WI38 (cell line): Measurements from ENCODE around the gene ZNF236.
"Not testable (repeated sequence)": the region's sequence is repeated elsewhere in the genome, so short reads cannot be mapped to it uniquely, and the experiment has no call there.

Experiments used
- H3K4me3 ChIP-seq: 2 replicates; pipeline ENCODE4 v1.5.1; 2011; ENCODE audit warnings: low read depth, mild to moderate bottlenecking, control low read depth, low read length
- CTCF ChIP-seq: IDR thresholded peaks from 2 replicates; pipeline ENCODE4 v1.5.1; 2012; ENCODE audit warnings: low read depth, mild to moderate bottlenecking, control low read depth, low read length

ZNF236 gene

GRCh38 chr18:76956648-76957047 is 134.3 kb downstream of the ZNF236 start:
- TF ChIP-seq CTCF, result no peak
- no peak overlapping the region for H3K4me3 ChIP-seq

- TF ChIP-seq CTCF, result no peak
- H3K4me3 ChIP-seq, result no peak overlapping the region
Observed at GRCh38 chr18:76957384-76958355, 135.3 kb downstream of the ZNF236 start.

GRCh38 chr18:76958692-76959341 is 136.5 kb downstream of the ZNF236 start:
- no peak overlapping the region for H3K4me3 ChIP-seq
- no peak for TF ChIP-seq CTCF

GRCh38 chr18:76959605-76960004 is 137.2 kb downstream of the ZNF236 start:
- no peak for TF ChIP-seq CTCF

GRCh38 chr18:76960528-76961035 is 138.2 kb downstream of the ZNF236 start:
- H3K4me3 ChIP-seq, result no peak overlapping the region
- no peak for TF ChIP-seq CTCF

More at GRCh38 chr18:76959605-76960004, 137.2 kb downstream of the ZNF236 start:
- H3K4me3 ChIP-seq, result no peak overlapping the region

- TF ChIP-seq CTCF, result no peak
- H3K4me3 ChIP-seq, result no peak overlapping the region
Observed at GRCh38 chr18:76962851-76963250, 140.5 kb downstream of the ZNF236 start.

- no peak overlapping the region for H3K4me3 ChIP-seq
Observed at GRCh38 chr18:76963936-76964335, 141.6 kb downstream of the ZNF236 start.

GRCh38 chr18:76965555-76966151 is 143.3 kb downstream of the ZNF236 start:
- not testable (repeated sequence) for H3K4me3 ChIP-seq

More at GRCh38 chr18:76963936-76964335, 141.6 kb downstream of the ZNF236 start:
- TF ChIP-seq CTCF, result no peak

- H3K4me3 ChIP-seq, result not testable (repeated sequence)
Observed at GRCh38 chr18:76967299-76967698, 144.9 kb downstream of the ZNF236 start.
